GM19397 (cell line): ENCODE results near the gene ERAP2.

Experiments
- ATAC-seq: cut with Tn5 transposase; IDR thresholded peaks from one replicate; pipeline ENCODE4 v1.9.1; 2021; ENCODE audit warnings: mild to moderate bottlenecking, moderate library complexity; ENCODE audit not compliant: unreplicated experiment

ERAP2 gene

GRCh38 chr5:96885518-96886338 lies 9.4 kb downstream of the ERAP2 start:
- ATAC-seq: peak; percentile 76

GRCh38 chr5:96893342-96893741 lies 17.0 kb downstream of the ERAP2 start:
- no peak for ATAC-seq

- peak; percentile 66 for ATAC-seq
Observed at GRCh38 chr5:96896276-96896675, 20.0 kb downstream of the ERAP2 start.

GRCh38 chr5:96896806-96897205 lies 20.5 kb downstream of the ERAP2 start:
- ATAC-seq: peak; percentile 92

- ATAC-seq: no peak
Observed at GRCh38 chr5:96901384-96901783, 25.1 kb downstream of the ERAP2 start.

- no peak for ATAC-seq
Observed at GRCh38 chr5:96901841-96902240, 25.5 kb downstream of the ERAP2 start.

GRCh38 chr5:96902876-96903275 lies 26.6 kb downstream of the ERAP2 start:
- no peak for ATAC-seq

GRCh38 chr5:96903300-96903699 lies 27.0 kb downstream of the ERAP2 start:
- ATAC-seq: no peak

GRCh38 chr5:96904054-96904931 lies 28.0 kb downstream of the ERAP2 start:
- ATAC-seq: no peak

- ATAC-seq: no peak
Observed at GRCh38 chr5:96905864-96906263, 29.6 kb downstream of the ERAP2 start.

GRCh38 chr5:96909003-96909402 lies 32.7 kb downstream of the ERAP2 start:
- ATAC-seq: no peak

- ATAC-seq: no peak
Observed at GRCh38 chr5:96909435-96909834, 33.1 kb downstream of the ERAP2 start.

- no peak for ATAC-seq
Observed at GRCh38 chr5:96911139-96911538, 34.8 kb downstream of the ERAP2 start.

- ATAC-seq: no peak
Observed at GRCh38 chr5:96913233-96913632, 36.9 kb downstream of the ERAP2 start.

- peak; percentile 57 for ATAC-seq
Observed at GRCh38 chr5:96919754-96920197, 43.5 kb downstream of the ERAP2 start.

- ATAC-seq: no peak
Observed at GRCh38 chr5:96920744-96921355, 44.5 kb downstream of the ERAP2 start.

GRCh38 chr5:96922499-96923244 lies 46.4 kb downstream of the ERAP2 start:
- ATAC-seq: no peak

GRCh38 chr5:96924016-96924443 lies 47.7 kb downstream of the ERAP2 start:
- no peak for ATAC-seq

- no peak for ATAC-seq
Observed at GRCh38 chr5:96926276-96926675, 50.0 kb downstream of the ERAP2 start.

GRCh38 chr5:96927008-96927407 lies 50.7 kb downstream of the ERAP2 start:
- no peak for ATAC-seq
